ENCODE measurements around the gene GLB1L3. TPM values are rescaled to one million over a fixed set of nuclear protein-coding genes. Genes with fewer than 3 reads are reported as not detected.

Gene GLB1L3
- total and polyA plus RNA-seq, 5 donors from 2014 or later: 2.0 to 3.0 (median 2.3) TPM

DNA sequence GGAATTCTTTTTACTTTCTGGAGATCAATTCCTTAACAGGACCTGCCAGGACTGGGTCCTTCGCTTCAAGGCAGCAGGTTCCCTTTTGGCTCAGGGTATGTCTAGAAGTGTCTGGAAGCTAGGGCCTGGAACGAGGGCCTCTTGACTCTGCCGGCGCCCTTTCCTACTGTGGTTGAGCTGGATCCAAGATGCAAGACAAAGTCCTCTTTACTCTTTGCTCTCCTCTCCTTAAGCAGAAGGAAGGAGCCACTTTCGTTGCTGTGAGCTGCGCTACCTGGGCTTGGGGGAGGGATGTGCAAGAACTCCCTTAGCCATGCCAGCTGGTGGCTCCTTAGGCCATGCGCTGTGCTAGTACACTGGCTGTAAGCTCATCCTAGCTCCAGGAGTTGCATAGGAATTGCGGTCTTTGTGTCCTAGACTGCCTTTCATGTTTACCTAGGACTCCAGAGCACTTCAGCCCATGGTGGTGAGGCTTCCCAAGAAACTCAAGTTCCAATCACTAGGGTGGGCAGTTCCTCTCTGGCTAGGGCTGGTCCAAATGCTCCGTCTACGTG, 73.7 kb downstream of the GLB1L3 start:
- ATAC-seq (ENCODE audit: low read depth in 2 of 2): no peak
- H3K4me1 Mint-ChIP-seq: peaks cover 0 to 6% (median 4%) of the 10 kb centered on the region in 4 donors
- H3K9me3 Mint-ChIP-seq: peaks cover 0 to under 1% (median 0%) of the 10 kb centered on the region in 7 donors
- H3K36me3 Mint-ChIP-seq: no peaks in the 10 kb centered on the region
- peaks cover 0 to 3% of the 10 kb centered on the region in 2 experiments for H3K9me3 ChIP-seq (ENCODE audit: control insufficient read depth in 2 of 2, low read length in 2 of 2)
- H3K27me3 ChIP-seq (ENCODE audit: control insufficient read depth, insufficient read depth, low read length): no peaks in the 10 kb centered on the region
- H3K4me1 ChIP-seq (ENCODE audit: control insufficient read depth, insufficient read depth, low read length, poor library complexity, severe bottlenecking): no peaks in the 10 kb centered on the region
- H3K4me3 ChIP-seq (ENCODE audit: low read depth, low read length): no peak overlapping the region
- no peak overlapping the region for H3K27ac ChIP-seq (ENCODE audit: insufficient read depth, low read length, poor library complexity, severe bottlenecking)
- H3K27me3 Mint-ChIP-seq: no peaks in the 10 kb centered on the region
- no peaks in the 10 kb centered on the region for H3K36me3 ChIP-seq (ENCODE audit: control insufficient read depth, insufficient read depth, low read length)
- no peak overlapping the region for H3K4me3 Mint-ChIP-seq
- H3K27ac Mint-ChIP-seq: no peak overlapping the region
- no peak for DNase-seq

DNA sequence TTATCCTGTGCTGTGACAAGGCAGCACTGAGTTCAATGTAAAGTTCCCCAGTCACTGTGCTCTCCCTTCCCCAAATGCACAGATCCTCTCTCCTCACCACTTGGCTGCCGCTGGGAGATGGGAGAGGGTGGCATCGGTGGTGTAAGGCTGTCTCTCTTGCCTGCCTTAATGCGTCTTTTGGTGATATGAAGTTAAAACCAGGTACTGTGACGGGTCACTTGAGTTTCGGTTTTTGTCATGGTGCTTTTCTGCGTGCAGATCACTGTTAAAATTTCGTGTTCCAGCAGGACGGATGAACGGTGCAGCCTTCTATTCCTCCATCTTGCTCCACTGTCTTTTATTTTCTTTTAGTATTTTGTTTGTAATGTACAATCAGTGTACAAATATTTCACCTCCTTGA, 74.2 kb downstream of the GLB1L3 start:
- Mint-ChIP-seq H3K27ac (no peak overlapping the region), H3K4me1 (peaks cover 0 to 6% (median 4%) of the 10 kb centered on the region in 4 donors), H3K36me3 (no peaks in the 10 kb centered on the region), H3K9me3 (peaks cover 0 to 3% (median 0%) of the 10 kb centered on the region in 7 donors), H3K27me3 (no peaks in the 10 kb centered on the region), H3K4me3 (no peak overlapping the region)
- H3K36me3 ChIP-seq (ENCODE audit: control insufficient read depth, insufficient read depth, low read length): no peaks in the 10 kb centered on the region
- no peak for ATAC-seq (ENCODE audit: low read depth in 2 of 2)
- no peak for DNase-seq
- peaks cover 0 to 3% of the 10 kb centered on the region in 2 experiments for H3K9me3 ChIP-seq (ENCODE audit: control insufficient read depth in 2 of 2, low read length in 2 of 2)
- H3K27me3 ChIP-seq (ENCODE audit: control insufficient read depth, insufficient read depth, low read length): no peaks in the 10 kb centered on the region
- no peaks in the 10 kb centered on the region for H3K4me1 ChIP-seq (ENCODE audit: control insufficient read depth, insufficient read depth, low read length, poor library complexity, severe bottlenecking)
- H3K27ac ChIP-seq (ENCODE audit: insufficient read depth, low read length, poor library complexity, severe bottlenecking): no peak overlapping the region
- no peak overlapping the region for H3K4me3 ChIP-seq (ENCODE audit: low read depth, low read length)

DNA sequence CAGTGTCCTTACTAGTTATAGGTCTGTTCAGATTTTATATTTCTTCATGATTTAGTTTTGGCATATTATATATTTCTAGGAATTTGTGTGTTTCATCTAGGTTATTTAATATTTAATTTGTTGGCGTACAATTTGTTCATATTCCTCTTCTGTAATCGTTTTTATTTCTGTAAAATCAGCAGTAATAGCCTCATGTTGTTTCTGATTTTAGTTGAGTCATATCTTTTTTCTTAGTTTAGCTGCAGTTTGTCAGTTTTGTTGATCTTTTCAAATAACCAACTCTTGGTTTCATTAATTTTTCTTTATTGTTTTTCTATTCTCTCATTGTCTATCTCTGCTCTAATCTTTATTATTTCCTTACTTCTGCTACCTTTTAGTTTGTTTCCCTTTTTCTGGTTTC, 75.9 kb downstream of the GLB1L3 start:
- Histone ChIP-seq H3K4me3 (ENCODE audit: low read depth, low read length) (no peak overlapping the region), H3K4me1 (ENCODE audit: control insufficient read depth, insufficient read depth, low read length, poor library complexity, severe bottlenecking) (no peaks in the 10 kb centered on the region), H3K9me3 (ENCODE audit: control insufficient read depth in 2 of 2, low read length in 2 of 2) (peaks cover 0 to 3% of the 10 kb centered on the region in 2 experiments), H3K36me3 (ENCODE audit: control insufficient read depth, insufficient read depth, low read length) (no peaks in the 10 kb centered on the region), H3K27me3 (ENCODE audit: control insufficient read depth, insufficient read depth, low read length) (no peaks in the 10 kb centered on the region), H3K27ac (ENCODE audit: insufficient read depth, low read length, poor library complexity, severe bottlenecking) (no peak overlapping the region)
- peaks cover 0 to 6% (median 4%) of the 10 kb centered on the region in 4 donors for H3K4me1 Mint-ChIP-seq
- H3K4me3 Mint-ChIP-seq: no peak overlapping the region
- H3K27ac Mint-ChIP-seq: no peak overlapping the region
- DNase-seq (no peak), ATAC-seq (ENCODE audit: low read depth in 2 of 2) (no peak)
- H3K9me3 Mint-ChIP-seq: peaks cover 0 to 3% (median 0%) of the 10 kb centered on the region in 7 donors
- H3K27me3 Mint-ChIP-seq: no peaks in the 10 kb centered on the region
- no peaks in the 10 kb centered on the region for H3K36me3 Mint-ChIP-seq

DNA sequence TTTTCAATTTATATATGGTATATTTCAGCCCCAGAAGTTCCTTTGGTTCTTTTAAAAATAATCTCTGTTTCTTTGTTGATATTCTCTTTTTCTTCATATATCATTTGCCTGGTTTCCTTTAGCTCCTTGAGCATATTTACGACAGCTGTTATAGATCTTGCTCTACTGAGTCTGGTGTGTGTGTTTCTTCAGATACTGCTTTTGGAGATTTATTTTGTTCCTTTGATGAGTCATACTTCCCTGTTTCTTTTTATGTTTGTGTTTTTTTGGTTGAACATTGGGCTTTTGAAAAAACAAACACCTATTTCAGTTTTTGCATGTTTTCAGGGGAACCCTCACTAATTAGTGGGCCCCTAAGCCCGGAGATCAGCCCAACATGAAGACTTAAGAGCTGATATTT, 79.0 kb downstream of the GLB1L3 start:
- Mint-ChIP-seq H3K27ac (no peak overlapping the region), H3K36me3 (no peaks in the 10 kb centered on the region), H3K9me3 (peaks cover 0 to 3% (median 0%) of the 10 kb centered on the region in 7 donors), H3K4me1 (peaks cover 0 to 6% (median 0%) of the 10 kb centered on the region in 4 donors), H3K27me3 (no peaks in the 10 kb centered on the region), H3K4me3 (no peak overlapping the region)
- no peak for ATAC-seq (ENCODE audit: low read depth in 2 of 2)
- H3K27me3 ChIP-seq (ENCODE audit: control insufficient read depth, insufficient read depth, low read length): no peaks in the 10 kb centered on the region
- peaks cover 0 to 3% of the 10 kb centered on the region in 2 experiments for H3K9me3 ChIP-seq (ENCODE audit: control insufficient read depth in 2 of 2, low read length in 2 of 2)
- H3K36me3 ChIP-seq (ENCODE audit: control insufficient read depth, insufficient read depth, low read length): no peaks in the 10 kb centered on the region
- peaks cover 4% of the 10 kb centered on the region for H3K4me1 ChIP-seq (ENCODE audit: control insufficient read depth, insufficient read depth, low read length, poor library complexity, severe bottlenecking)
- H3K4me3 ChIP-seq (ENCODE audit: low read depth, low read length): no peak overlapping the region
- DNase-seq: no peak
- no peak overlapping the region for H3K27ac ChIP-seq (ENCODE audit: insufficient read depth, low read length, poor library complexity, severe bottlenecking)

DNA sequence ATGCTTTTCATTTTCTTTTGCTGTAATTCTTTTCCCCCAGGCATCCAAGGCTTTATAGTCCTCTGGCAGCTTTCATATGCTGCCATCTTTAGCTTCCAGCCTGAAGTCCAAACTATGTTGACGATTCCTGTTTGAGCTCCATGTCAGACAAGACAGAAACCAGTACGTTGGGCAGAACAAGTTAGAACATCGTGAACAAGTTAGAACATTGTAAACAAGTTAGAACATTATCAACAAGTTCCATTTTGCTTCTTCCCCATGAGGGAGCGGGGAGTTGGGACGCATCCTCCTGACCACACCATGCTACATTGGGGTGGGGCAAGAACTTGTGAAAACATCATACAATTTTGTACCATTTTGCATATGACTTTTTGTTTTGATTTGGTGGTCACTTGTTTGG, 79.5 kb downstream of the GLB1L3 start:
- Histone ChIP-seq H3K4me1 (ENCODE audit: control insufficient read depth, insufficient read depth, low read length, poor library complexity, severe bottlenecking) (peaks cover 8% of the 10 kb centered on the region), H3K27ac (ENCODE audit: insufficient read depth, low read length, poor library complexity, severe bottlenecking) (no peak overlapping the region), H3K9me3 (ENCODE audit: control insufficient read depth in 2 of 2, low read length in 2 of 2) (peaks cover 0 to 3% of the 10 kb centered on the region in 2 experiments), H3K4me3 (ENCODE audit: low read depth, low read length) (no peak overlapping the region), H3K27me3 (ENCODE audit: control insufficient read depth, insufficient read depth, low read length) (no peaks in the 10 kb centered on the region), H3K36me3 (ENCODE audit: control insufficient read depth, insufficient read depth, low read length) (no peaks in the 10 kb centered on the region)
- DNase-seq: no peak
- H3K4me1 Mint-ChIP-seq: peaks cover 0 to 8% (median under 1%) of the 10 kb centered on the region in 4 donors
- no peaks in the 10 kb centered on the region for H3K27me3 Mint-ChIP-seq
- ATAC-seq (ENCODE audit: low read depth in 2 of 2): no peak
- no peak overlapping the region for H3K4me3 Mint-ChIP-seq
- H3K9me3 Mint-ChIP-seq: peaks cover 0 to 3% (median 0%) of the 10 kb centered on the region in 7 donors
- no peaks in the 10 kb centered on the region for H3K36me3 Mint-ChIP-seq
- no peak overlapping the region for H3K27ac Mint-ChIP-seq

DNA sequence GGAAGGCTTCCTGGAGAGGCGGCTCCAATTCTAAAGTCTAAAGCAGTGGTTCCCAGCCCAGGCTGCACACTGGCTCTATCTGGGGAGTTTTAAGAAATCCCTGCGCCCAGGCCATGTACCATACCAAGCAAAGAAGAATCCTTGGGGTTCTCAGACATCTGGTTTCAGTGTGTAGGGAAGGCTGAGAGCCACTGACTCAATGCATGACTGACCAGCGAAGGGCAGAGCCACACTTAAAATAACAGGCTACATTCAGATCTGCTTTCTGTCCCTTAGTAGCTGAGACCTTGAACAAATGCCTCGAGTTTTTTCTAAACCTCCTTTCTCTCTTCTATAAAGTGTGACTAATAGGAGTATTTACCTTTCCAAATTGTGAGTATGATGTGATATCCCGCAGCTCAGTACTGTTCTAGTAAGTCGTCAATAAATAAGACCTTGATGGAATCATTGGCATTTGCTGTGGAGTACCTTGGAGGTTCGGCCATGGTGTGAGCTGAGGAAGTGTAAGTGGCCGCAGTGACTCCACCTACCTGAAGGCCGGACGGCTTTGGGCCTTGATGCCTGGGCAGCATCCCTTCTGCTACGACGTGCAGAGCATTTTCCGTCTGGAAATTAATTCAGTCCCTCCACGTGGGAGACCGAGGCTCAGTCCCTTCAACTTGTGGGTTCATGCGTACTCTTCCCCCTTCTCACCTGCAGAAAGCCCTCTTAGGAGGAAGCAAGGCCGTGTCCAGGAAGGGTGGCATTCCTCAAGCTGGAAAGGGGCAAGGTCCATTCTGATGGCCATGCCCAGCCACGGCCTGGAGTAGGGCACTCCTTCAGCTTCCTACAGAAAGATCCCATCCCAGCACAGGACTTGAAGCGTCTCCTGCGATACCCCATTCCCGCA, 80.7 kb downstream of the GLB1L3 start:
- H3K27ac ChIP-seq (ENCODE audit: insufficient read depth, low read length, poor library complexity, severe bottlenecking): no peak overlapping the region
- no peaks in the 10 kb centered on the region for H3K36me3 ChIP-seq (ENCODE audit: control insufficient read depth, insufficient read depth, low read length)
- Mint-ChIP-seq H3K4me3 (no peak overlapping the region), H3K36me3 (no peaks in the 10 kb centered on the region), H3K27ac (peak overlapping the region in 1 of 3 donors; percentile 16), H3K27me3 (no peaks in the 10 kb centered on the region), H3K9me3 (peaks cover 0 to 3% (median 0%) of the 10 kb centered on the region in 7 donors), H3K4me1 (peaks cover 0 to 11% (median under 1%) of the 10 kb centered on the region in 4 donors)
- H3K4me1 ChIP-seq (ENCODE audit: control insufficient read depth, insufficient read depth, low read length, poor library complexity, severe bottlenecking): peaks cover 8% of the 10 kb centered on the region
- DNase-seq (no peak), ATAC-seq (ENCODE audit: low read depth in 2 of 2) (no peak)
- no peak overlapping the region for H3K4me3 ChIP-seq (ENCODE audit: low read depth, low read length)
- peaks cover 0 to 3% of the 10 kb centered on the region in 2 experiments for H3K9me3 ChIP-seq (ENCODE audit: control insufficient read depth in 2 of 2, low read length in 2 of 2)
- no peaks in the 10 kb centered on the region for H3K27me3 ChIP-seq (ENCODE audit: control insufficient read depth, insufficient read depth, low read length)

DNA sequence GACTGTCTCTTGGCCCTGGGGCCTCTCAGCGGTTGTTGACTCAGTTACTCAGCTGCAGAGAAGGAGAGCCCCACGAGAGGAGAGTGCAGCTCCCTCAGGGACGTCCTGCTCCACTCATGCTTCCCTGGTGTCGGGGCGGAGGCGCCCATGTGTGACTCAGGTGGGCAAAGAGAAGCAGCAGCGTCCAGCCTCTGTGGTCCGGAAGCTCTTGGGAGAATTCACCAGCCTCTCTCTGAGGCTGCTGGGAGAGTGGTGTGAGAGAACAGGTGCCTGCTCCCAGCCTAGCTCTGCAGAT, 81.3 kb downstream of the GLB1L3 start:
- DNase-seq (no peak), ATAC-seq (ENCODE audit: low read depth in 2 of 2) (no peak)
- Mint-ChIP-seq H3K27ac (no peak overlapping the region), H3K9me3 (peaks cover 0 to 5% (median 0%) of the 10 kb centered on the region in 7 donors), H3K36me3 (no peaks in the 10 kb centered on the region), H3K27me3 (no peaks in the 10 kb centered on the region), H3K4me3 (no peak overlapping the region), H3K4me1 (peaks cover 0 to 12% (median under 1%) of the 10 kb centered on the region in 4 donors)
- Histone ChIP-seq H3K9me3 (ENCODE audit: control insufficient read depth in 2 of 2, low read length in 2 of 2) (peaks cover 0 to 3% of the 10 kb centered on the region in 2 experiments), H3K27me3 (ENCODE audit: control insufficient read depth, insufficient read depth, low read length) (no peaks in the 10 kb centered on the region), H3K4me1 (ENCODE audit: control insufficient read depth, insufficient read depth, low read length, poor library complexity, severe bottlenecking) (peaks cover 8% of the 10 kb centered on the region), H3K36me3 (ENCODE audit: control insufficient read depth, insufficient read depth, low read length) (no peaks in the 10 kb centered on the region), H3K4me3 (ENCODE audit: low read depth, low read length) (no peak overlapping the region), H3K27ac (ENCODE audit: insufficient read depth, low read length, poor library complexity, severe bottlenecking) (no peak overlapping the region)

All from CD4-positive, CD25-positive, alpha-beta regulatory T cell (primary cell).